NOMO-1 treated with DMSO at 0.1 percent for 48 hours (cell line): ENCODE results near the gene MAPK13.

Experiments used
- DNase-seq: peaks from one replicate; lab custom pipeline; 2025; ENCODE audit not compliant: unreplicated experiment; lab: John Stamatoyannopoulos, UW

The MAPK13 gene

DNA sequence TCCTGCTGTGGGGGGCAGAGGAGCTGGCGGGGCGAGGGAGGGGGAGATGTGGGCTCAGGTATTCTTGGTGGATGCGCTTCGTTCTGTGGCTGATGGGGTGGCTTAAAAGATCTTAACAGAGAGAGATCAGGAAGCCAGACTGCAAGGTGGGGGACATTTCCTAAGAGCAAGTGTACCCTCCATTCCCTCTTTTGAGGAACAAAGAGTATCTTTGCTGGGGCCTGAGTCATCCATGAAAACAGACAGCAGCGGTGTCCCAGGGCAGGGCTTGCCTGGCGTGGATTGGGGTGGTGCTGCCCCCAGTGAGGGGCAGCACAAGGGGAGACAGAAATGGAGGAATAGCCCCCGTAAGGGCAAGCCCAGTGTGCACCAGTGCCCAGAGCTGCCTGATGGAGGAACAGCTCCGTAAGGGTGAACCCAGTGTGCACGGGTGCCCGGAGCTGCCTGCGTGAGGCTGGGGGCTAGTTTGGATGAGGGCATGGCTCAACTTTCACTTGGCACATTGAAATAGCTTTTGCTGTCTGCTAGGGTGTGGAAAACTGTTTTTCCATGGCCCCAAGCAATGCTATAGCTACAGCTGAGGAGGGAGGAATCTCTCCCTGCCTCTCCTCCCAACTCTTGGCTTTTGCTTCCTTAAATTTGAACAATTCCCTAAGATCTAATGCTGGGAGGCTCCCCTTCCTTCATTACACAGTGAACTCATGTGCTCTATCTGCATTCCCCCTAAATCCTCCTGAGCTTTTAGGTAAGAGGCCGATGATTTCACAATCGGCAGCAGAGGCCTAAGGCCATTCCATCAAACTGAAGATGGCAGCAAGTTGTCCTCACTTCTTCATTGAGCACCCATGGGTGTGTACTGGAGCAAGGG, 12.9 kb downstream of the MAPK13 start:
- no peak for DNase-seq

DNA sequence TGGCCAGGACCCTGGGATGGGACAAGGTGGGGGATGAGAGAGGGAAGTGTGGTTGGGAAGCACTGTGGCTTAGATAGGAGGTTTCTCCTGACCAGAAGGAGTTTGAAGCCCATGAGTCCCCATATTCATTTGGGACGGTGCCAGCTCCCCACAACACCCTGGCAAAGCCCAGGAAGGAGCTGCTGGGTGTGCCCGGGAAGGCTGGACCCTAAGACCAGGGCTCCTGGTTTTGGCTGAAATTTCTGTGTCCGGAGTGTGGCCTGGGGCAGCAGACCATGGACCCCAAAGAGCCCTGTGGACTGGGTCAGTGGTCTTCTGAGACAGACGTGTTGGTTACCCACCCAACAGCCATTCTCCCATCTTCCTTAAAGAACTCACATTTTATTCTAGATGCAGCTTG, 15.2 kb downstream of the MAPK13 start:
- no peak for DNase-seq

DNA sequence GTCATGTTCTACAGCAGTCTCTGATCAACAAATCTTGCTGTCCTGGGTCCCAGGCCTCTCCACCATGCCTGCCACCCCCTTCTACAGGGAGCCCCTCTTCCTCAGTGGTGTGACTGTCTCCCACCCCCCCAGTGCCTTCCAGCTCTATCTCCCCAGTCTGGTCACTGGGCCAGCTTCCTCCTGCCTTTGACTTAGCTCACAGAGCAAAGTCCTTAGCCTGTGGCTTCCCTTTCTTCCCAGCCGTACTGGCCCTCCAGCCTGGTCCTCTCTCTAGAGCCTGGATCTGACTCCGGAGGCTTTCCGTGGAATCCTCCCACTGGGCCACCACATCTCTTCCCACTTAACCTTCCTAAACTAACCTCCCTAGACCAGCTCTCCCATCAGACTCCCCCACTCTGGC, 17.0 kb downstream of the MAPK13 start:
- DNase-seq = no peak

DNA sequence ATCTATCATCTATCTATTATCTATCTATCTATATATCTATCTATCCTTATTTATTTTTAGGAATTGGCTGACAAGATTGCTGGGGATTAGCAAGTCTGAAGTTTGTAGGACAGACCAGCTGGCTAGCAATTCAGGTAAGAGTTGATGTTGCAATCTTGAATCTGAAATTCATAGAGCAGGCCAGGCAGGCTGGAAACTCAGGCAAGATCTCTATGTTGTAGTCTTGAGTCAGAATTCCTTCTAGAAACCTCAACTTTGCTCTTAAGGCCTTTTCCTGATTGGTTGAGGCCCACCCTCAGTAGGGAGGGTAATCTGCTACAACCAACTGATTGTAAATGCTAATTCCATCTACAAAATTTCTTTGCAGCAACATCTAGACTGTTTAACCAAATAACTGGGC, 19.2 kb downstream of the MAPK13 start:
- DNase-seq = no peak

DNA sequence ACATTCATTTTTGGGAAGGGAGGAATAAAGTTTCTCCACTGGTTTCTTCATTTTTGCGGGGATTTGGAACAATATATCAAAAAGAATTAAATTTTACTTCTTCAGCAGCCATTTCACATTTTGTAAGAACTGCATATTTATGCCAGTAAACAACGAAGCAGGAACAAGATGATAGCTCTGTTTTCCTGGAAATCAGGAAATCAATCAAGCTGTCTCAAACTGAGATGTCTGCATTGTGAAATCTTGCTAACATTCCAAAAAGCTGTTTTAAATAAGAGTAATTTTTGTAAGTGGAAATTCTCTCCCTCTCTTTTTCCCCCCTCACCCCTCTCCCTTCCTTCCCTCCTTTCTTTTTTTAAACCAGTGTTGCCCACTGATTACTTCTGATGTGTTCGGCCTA, 20.0 kb downstream of the MAPK13 start:
- no peak for DNase-seq

DNA sequence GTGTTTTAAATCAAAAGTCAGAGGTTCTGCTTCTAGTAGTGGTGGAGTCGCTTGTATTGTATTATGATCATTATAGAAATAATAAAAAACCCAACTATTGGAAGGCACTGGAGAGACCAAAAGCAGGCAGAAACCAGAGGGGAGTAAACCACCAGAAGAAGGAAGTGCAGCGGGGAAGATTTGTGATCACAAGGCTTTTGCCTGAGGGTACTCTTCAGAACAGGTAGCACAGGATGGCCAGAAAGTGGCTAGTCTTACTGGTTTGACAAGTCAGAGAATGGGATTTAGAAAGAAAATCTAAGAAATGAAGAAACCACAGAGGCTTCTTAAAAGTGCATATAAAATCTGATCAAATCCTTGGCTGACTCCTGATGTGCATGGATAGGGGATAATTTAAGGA, 24.0 kb downstream of the MAPK13 start:
- no peak for DNase-seq

DNA sequence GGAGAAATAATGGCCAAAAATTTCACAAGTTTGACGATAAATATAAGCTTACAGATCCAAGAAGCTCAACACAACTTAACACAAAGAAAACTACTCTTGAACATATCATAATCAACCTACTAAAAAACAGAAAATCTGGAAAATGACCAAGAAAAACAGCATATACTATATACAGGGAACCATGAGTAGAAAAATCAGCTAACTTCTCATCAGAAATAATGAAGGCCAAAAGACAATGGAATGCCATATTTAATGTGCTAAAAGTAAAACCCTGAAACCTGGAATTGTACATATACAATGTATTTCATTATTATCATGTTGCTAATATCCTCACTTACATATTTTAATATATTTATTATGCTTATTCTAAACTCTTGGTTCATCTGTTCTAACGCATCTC, 25.3 kb downstream of the MAPK13 start:
- no peak for DNase-seq

DNA sequence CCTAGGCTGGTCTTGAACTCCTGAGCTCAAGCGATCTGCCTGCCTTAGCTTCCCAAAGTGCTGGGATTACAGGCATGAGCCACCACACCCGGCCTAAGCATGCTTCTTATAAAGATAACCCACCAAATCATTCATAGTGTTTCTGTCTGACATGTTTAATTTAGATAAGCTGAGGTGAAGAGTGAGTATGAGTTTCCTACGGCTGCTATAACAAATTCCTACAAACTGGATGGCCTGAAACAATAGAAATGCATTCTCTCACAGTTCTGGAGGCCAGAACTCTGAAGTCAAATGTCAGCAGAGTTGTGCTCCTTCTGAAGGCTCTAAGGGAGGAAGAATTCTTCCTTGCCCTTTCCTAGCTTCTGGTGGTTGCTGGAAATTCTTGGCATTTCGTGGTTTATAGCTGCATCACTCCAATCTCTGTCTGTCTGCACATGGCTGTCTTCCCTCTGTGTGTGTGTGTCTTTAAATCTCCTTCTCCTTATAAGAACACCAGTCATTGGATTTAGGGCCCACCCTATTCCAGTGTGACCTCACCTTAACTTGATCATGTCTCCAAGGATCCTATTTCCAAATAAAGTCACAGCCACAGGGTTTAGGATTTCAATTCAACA, 29.9 kb downstream of the MAPK13 start:
- DNase-seq = no peak

DNA sequence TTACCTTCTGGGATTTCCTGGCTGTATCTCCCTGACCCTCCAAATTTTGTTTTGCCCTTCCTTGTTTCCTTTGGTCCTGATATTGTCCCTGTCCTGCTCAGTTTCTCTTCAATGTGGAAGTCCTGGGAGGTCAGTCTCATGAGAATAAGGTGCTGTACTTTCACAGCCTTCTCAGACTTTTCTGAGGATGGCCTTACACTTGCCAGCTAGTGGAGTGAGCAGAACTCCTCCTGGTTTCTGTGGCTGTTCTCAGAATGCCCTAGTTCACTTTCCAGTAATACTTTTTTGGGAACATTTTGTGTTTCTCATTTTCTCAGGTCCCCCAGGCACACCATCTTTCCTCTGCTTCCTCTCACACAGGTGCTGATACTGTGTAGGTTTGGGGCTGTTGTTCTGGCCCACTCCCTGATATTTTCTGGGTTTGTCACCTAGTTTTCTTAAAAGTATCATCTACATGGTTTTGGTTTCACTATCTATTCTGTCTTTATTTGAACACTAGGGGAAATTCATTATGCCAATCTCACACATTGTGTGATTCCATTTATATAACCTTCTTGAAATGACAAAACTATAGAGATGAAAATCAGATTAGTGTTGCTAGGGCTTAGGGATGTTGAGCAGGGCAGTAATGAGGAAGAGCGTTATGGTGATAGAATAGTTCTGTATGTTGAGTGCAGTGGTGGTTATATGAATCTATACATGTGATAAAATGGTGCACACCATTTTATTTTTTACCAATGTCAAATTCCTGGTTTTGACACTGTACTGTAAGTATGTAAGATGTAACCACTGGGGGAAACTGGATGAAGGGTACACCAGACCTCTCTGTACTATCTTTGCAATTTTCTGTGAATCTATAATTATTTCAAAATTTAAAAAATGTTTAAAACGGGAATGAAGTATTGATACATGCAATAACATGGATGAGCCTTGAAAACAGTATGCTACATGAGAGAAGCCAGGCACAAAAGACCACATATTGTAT, 39.0 kb downstream of the MAPK13 start:
- no peak for DNase-seq

DNA sequence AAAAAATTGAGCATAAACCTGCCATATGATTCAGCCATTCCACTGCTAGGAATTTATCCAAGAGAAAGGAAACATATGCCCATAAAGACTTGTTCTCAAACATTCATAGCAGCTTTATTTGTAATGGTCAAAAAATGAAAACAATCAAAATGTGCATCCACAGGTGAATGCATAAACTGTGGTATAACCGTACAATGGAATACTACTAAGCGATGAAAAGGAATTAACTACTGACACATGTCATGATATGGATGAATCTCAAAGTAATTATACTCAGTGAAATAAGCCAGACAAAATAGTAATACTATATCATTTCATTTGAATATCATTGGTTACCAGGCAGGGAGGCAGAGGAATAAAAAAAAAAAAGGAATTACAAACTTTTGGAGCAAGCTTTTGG, 40.4 kb downstream of the MAPK13 start:
- DNase-seq = no peak

DNA sequence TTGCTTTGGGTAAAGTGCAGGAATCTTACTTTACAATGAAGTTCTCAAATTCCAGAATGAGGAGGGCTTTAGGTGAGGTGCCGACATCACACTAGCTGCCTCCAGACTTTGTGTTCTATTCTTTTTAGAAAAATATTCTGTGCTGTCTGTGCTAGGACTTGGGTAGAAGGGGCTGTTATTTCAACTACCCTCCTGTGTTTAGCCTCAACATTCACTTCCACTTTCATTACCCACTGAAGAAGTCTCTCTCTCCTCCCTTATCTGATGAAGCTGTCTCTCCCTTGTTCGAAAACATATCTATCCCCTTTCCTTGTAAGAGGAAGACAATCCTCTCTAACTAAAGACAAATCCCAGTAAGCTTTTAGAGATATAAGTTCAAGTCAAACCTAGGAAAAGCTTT, 41.3 kb downstream of the MAPK13 start:
- DNase-seq = peak; percentile 6

DNA sequence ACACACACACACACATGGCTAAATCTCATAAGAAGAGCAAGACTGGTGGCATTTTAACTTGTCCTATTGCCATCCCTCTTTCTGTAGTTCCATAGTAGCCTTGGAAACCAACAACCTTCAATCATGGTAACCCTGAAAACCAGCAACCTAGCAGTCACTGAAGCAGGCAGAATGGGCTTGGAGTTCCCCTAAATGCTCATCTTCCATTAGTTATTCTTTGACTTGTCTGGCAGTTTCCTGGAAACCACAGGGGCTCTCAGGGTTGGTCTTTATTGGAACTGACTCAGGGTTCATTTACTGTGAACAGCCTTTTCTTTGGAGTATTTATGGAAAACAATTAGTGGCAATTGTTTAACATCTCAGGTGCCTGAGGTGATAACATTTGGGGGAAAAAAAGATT, 46.9 kb downstream of the MAPK13 start:
- no peak for DNase-seq

DNA sequence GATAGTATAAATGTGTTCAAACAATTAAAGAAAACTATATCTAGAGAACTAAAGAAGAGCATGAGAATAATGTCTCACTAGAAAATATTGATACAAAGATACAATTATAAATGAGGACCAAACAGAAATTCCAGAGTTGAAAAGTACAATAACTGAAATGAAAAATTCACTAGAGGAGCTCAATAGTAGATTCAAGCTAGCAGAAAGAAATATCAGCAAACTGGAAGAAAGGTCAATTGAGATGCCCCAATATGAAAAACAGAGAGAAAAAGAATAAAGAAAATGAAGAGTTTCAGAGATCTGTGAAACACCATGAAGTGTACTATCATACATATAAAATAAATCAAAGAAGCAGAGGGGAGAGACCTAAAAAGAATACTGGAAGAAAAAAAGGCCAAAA, 48.2 kb downstream of the MAPK13 start:
- DNase-seq = no peak

DNA sequence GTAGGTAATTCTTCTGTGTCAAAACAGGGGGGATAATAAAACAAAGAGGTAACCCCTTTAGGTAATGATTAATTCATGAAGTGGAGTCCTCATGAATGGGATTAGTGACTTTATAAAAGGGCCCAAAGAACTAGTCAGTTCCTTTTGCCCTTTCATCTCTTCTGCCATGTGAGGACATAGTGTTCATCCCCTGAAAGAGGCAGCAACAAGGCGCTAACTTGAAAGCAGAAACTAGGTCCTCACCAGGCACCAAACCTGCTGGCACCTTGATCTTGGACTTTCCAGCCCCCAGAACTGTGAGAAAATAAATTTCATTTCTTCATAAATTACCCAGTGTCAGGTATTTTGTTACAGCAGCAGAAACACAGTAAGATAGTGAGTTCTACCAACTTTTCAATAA, 49.8 kb downstream of the MAPK13 start:
- DNase-seq = no peak

DNA sequence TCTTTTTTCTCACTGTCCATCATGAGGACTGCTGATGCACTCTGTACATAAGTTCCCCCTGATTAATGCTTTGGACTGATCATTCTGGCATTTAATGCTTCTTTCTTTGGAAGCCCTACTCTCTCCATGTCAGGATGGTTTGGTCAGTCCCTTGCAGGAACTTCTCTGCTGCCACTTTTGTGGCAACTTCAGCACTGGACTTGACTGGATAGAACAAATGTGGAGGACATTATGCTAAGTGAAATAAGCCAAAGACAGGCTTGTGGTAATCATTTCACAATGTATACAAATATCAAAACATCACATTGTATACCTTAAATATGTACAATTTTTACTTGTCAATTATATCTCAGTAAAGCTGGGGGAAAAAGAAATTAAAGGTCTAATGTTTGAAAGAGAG, 54.0 kb downstream of the MAPK13 start:
- no peak for DNase-seq

DNA sequence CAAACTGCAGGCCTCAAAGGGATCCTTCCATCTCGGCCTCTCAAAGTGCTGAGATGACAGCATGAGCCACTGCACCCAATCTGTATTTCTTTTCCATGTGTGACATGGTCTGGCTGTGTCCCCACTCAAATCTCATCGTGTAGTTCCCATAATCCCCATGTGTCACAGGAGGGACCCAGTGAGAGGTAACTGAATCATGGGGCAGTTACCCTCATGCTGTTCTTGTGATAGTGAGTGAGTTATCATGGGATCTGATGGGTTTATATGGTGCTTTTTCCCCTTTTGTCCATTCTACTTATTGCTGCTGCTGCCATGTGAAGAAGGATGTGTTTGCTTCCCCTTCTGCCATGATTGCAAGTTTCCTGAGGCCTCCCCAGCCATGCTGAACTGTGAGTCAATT, 55.9 kb downstream of the MAPK13 start:
- no peak for DNase-seq

DNA sequence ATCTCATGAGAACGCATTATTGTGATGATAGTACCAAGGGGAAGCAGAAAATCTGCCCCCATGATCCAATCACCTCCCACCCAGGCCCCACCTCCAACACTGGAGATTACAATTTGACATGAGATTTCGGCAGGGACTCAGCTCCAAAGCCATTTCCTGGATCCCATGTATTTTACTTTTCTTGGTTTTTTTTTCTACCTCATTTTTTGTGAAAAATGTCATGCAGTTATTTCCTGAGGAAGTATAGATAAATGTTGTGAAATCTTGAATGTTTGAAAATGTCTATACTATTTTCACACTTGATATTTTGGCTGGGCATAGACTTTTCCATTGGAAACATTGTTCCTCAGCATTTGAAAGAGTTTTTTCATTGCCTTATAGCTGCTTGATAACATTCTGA, 57.1 kb downstream of the MAPK13 start:
- no peak for DNase-seq
